G401 (cell line): ENCODE measurements around the gene TULP4. TPM values are rescaled to one million over a fixed set of nuclear protein-coding genes. Genes with fewer than 3 reads are reported as not detected.

ENCODE experiments used
- DNase-seq: peaks from one replicate; pipeline ENCODE4 v3.0.0-alpha.2; 2015; ENCODE audit warnings: low spot score
- in situ Hi-C: cut with HindIII; loops from 2 replicates; pipeline ENCODE4 v1.10.0; 2016; ENCODE audit warnings: low sequenced_read_pairs, mixed read lengths
- total RNA-seq: library from RNA; depleted of rRNA; stranded (reverse); fragments of >200 nt; shearing (Covaris generic); gene quantifications from 2 replicates; pipeline ENCODE4 v1.2.3, GENCODE V29; 2014

TULP4 gene
- total RNA-seq, 1 experiment from 2014 or later = 68.5 TPM

GRCh38 chr6:158406736-158407135 is 94.5 kb downstream of the TULP4 start:
- DNase-seq = no peak
- in situ Hi-C loops = no loop called here

- no peak for DNase-seq
- in situ Hi-C loops = no loop called here
These were observed 95.7 kb downstream of the TULP4 start for GRCh38 chr6:158408013-158408412.

GRCh38 chr6:158408552-158409130 is 96.4 kb downstream of the TULP4 start:
- in situ Hi-C loops = no loop called here
- DNase-seq = peak; percentile 13

GRCh38 chr6:158409451-158409850 is 97.2 kb downstream of the TULP4 start:
- in situ Hi-C loops = no loop called here
- DNase-seq = peak; percentile 37

- in situ Hi-C loops = no loop called here
- DNase-seq = no peak
These were observed 98.5 kb downstream of the TULP4 start for GRCh38 chr6:158410784-158411183.

GRCh38 chr6:158411998-158412397 is 99.7 kb downstream of the TULP4 start:
- in situ Hi-C loops = no loop called here
- no peak for DNase-seq

- in situ Hi-C loops = no loop called here
- DNase-seq = no peak
These were observed 100.8 kb downstream of the TULP4 start for GRCh38 chr6:158413028-158413427.

- DNase-seq = no peak
- in situ Hi-C loops = no loop called here
These were observed 101.7 kb downstream of the TULP4 start for GRCh38 chr6:158413814-158414565.

GRCh38 chr6:158414851-158415262 is 102.6 kb downstream of the TULP4 start:
- in situ Hi-C loops = no loop called here
- DNase-seq = no peak

- in situ Hi-C loops = no loop called here
- no peak for DNase-seq
These were observed 103.4 kb downstream of the TULP4 start for GRCh38 chr6:158415666-158416065.

- no peak for DNase-seq
- in situ Hi-C loops = no loop called here
These were observed 104.9 kb downstream of the TULP4 start for GRCh38 chr6:158416883-158417759.

- in situ Hi-C loops = no loop called here
- DNase-seq = no peak
These were observed 105.5 kb downstream of the TULP4 start for GRCh38 chr6:158417760-158418098.

GRCh38 chr6:158418501-158418900 is 106.2 kb downstream of the TULP4 start:
- no peak for DNase-seq
- in situ Hi-C loops = no loop called here

- no peak for DNase-seq
- in situ Hi-C loops = no loop called here
These were observed 107.2 kb downstream of the TULP4 start for GRCh38 chr6:158419339-158419909.

GRCh38 chr6:158421381-158421780 is 109.1 kb downstream of the TULP4 start:
- no peak for DNase-seq
- in situ Hi-C loops = no loop called here

- no peak for DNase-seq
- in situ Hi-C loops = no loop called here
These were observed 110.5 kb downstream of the TULP4 start for GRCh38 chr6:158422629-158423238.

GRCh38 chr6:158431036-158431435 is 118.8 kb downstream of the TULP4 start:
- in situ Hi-C loops = no loop called here

GRCh38 chr6:158431560-158431959 is 119.3 kb downstream of the TULP4 start:
- in situ Hi-C loops = no loop called here
- no peak for DNase-seq

More at GRCh38 chr6:158431036-158431435, 118.8 kb downstream of the TULP4 start:
- DNase-seq = no peak

- in situ Hi-C loops = no loop called here
- no peak for DNase-seq
These were observed 125.3 kb downstream of the TULP4 start for GRCh38 chr6:158437571-158437970.
